Measurements from ENCODE around the gene NHP2.
A peak's percentile ranks its signal among the peaks of the same experiment; 100 is the strongest.

Gene NHP2

GRCh38 chr5:178113841-178114324 lies 39.8 kb downstream of the NHP2 start:
- peak; percentile 50 for DNase-seq (ENCODE audit: low read depth)
- peak overlapping the region; percentile 85 for H3K4me3 ChIP-seq (ENCODE audit: low read depth, low read length)
- TF ChIP-seq CTCF (IDR thresholded peaks at IDR 0.05; ENCODE audit: insufficient read depth, low read depth, low read length, missing control alignments): no peak

GRCh38 chr5:178113141-178113787 lies 40.4 kb downstream of the NHP2 start, which contains the start of gene N4BP3:
TSS of gene N4BP3 (plus strand) at chr5:178113532. CDS start at chr5:178119584, 6,052 bp downstream.
- TF ChIP-seq CTCF (IDR thresholded peaks at IDR 0.05; ENCODE audit: insufficient read depth, low read depth, low read length, missing control alignments): peak; percentile 23
- H3K4me3 ChIP-seq (ENCODE audit: low read depth, low read length): peak within 1 kb of the TSS; percentile 85
- DNase-seq (ENCODE audit: low read depth): peak; percentile 91

GRCh38 chr5:178112545-178112944 lies 41.1 kb downstream of the NHP2 start:
- DNase-seq (ENCODE audit: low read depth): no peak
- peak overlapping the region; percentile 58 for H3K4me3 ChIP-seq (ENCODE audit: low read depth, low read length)

GRCh38 chr5:178111925-178112324 lies 41.8 kb downstream of the NHP2 start:
- DNase-seq (ENCODE audit: low read depth): no peak
- H3K4me3 ChIP-seq (ENCODE audit: low read depth, low read length): no peak overlapping the region
- no peak for TF ChIP-seq CTCF (IDR thresholded peaks at IDR 0.05; ENCODE audit: insufficient read depth, low read depth, low read length, missing control alignments)

More at GRCh38 chr5:178112545-178112944, 41.1 kb downstream of the NHP2 start:
- TF ChIP-seq CTCF (IDR thresholded peaks at IDR 0.05; ENCODE audit: insufficient read depth, low read depth, low read length, missing control alignments): no peak

GRCh38 chr5:178110511-178110910 lies 43.2 kb downstream of the NHP2 start:
- no peak overlapping the region for H3K4me3 ChIP-seq (ENCODE audit: low read depth, low read length)
- no peak for DNase-seq (ENCODE audit: low read depth)
- no peak for TF ChIP-seq CTCF (IDR thresholded peaks at IDR 0.05; ENCODE audit: insufficient read depth, low read depth, low read length, missing control alignments)

- DNase-seq (ENCODE audit: low read depth): no peak
- no peak for TF ChIP-seq CTCF (IDR thresholded peaks at IDR 0.05; ENCODE audit: insufficient read depth, low read depth, low read length, missing control alignments)
- H3K4me3 ChIP-seq (ENCODE audit: low read depth, low read length): no peak overlapping the region
Observed at GRCh38 chr5:178108966-178109365, 44.7 kb downstream of the NHP2 start.

- no peak for TF ChIP-seq CTCF (IDR thresholded peaks at IDR 0.05; ENCODE audit: insufficient read depth, low read depth, low read length, missing control alignments)
- no peak for DNase-seq (ENCODE audit: low read depth)
- no peak overlapping the region for H3K4me3 ChIP-seq (ENCODE audit: low read depth, low read length)
Observed at GRCh38 chr5:178108446-178108845, 45.2 kb downstream of the NHP2 start.
